Breast epithelium (tissue), 3 donors: Measurements from ENCODE around the gene TMCO4.

Source experiments
- CTCF ChIP-seq, 3 donors: fragments of 450-650 bp; IDR thresholded peaks; one replicate each; pipeline ENCODE4 v1.5.1; 2016 to 2017; ENCODE audit warnings: antibody characterized with exemption in 3 of 3, mild to moderate bottlenecking in 3 of 3, moderate library complexity in 3 of 3
- POLR2A ChIP-seq: fragments of 450-650 bp; IDR thresholded peaks from one replicate; pipeline ENCODE4 v1.6.1; 2016; ENCODE audit warnings: antibody characterized with exemption, mild to moderate bottlenecking, moderate library complexity

- TF ChIP-seq CTCF (IDR thresholded peaks at IDR 0.05): no peak
- no peak for TF ChIP-seq POLR2A
Measured at GRCh38 chr1:19734472-19734999, 65.2 kb downstream of the TMCO4 start.
